IPS-18a (cell line): ENCODE data around the gene SOX5.

Source experiments
- H3K27ac ChIP-seq: one replicate; pipeline ENCODE4 v1.5.1; 2013; ENCODE audit warnings: low read length
- H3K27me3 ChIP-seq: one replicate; pipeline ENCODE4 v1.6.1; 2013; ENCODE audit warnings: mild to moderate bottlenecking, low read length; ENCODE audit not compliant: control insufficient read depth, insufficient read depth
- H3K36me3 ChIP-seq: one replicate; pipeline ENCODE4 v1.6.1; 2013; ENCODE audit warnings: low read depth, low read length; ENCODE audit not compliant: control insufficient read depth
- H3K4me1 ChIP-seq: one replicate; pipeline ENCODE4 v1.6.1; 2013; ENCODE audit warnings: low read depth, low read length; ENCODE audit not compliant: control insufficient read depth
- H3K4me3 ChIP-seq: one replicate; pipeline ENCODE4 v1.5.1; 2013; ENCODE audit warnings: low read length
- H3K9ac ChIP-seq: one replicate; pipeline ENCODE4 v1.6.1; 2013; ENCODE audit warnings: mild to moderate bottlenecking, low read length, moderate library complexity
- H3K9me3 ChIP-seq: one replicate; pipeline ENCODE4 v1.6.1; 2013; ENCODE audit warnings: low read depth, low read length; ENCODE audit not compliant: control insufficient read depth

The SOX5 gene

DNA sequence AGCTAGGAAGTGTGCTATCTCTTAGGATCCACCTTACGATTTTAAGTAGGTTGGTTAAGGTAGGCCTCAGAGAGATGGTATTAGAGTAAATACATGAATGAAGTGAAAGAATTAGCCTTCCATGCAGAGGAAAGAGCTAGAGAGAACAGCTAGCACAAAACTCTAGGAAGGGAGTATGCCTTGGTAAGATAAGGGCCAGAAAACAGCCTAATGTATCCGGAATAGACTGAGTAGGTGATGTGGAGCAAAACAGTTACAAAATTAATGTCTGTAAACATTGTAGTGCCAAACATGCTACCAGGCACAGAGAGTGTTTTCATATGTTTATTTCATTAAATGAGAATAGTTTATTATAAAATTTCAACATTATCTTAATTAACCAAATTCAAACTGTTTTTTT is 315.1 kb downstream of the SOX5 start:
- no peaks in the 10 kb centered on the region for H3K27me3 ChIP-seq
- no peaks in the 10 kb centered on the region for H3K9me3 ChIP-seq
- no peaks in the 10 kb centered on the region for H3K36me3 ChIP-seq
- H3K9ac ChIP-seq, result no peak overlapping the region
- peaks cover 8% of the 10 kb centered on the region for H3K4me1 ChIP-seq
- H3K27ac ChIP-seq, result no peak overlapping the region
- no peak overlapping the region for H3K4me3 ChIP-seq

DNA sequence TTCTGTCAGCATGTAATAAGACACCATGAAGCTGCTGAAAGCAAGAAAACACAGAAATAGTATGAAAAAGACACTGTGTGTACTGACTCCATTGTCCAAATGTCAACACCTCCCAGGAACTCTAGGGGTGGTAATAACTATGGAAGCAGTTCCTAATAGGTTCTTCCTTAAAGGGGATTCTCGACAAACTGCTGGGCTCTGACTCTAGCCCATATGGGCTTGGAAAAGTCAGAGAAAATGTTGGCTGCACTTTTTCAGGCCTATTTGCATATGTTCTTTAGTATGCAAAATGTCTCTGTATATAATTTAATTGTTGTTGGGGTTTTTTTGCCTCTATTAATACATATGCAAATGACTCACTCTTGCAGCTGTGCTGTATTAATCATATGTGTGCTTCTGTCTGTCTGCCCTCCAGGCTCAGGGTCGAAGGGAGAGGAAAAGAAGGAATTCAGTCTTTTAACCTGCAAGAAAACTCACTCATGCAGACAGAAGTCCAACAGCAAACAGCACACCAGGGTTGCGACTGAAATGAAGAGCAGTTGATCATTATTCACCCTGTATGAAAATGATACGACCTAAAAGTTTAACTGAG is 317.6 kb downstream of the SOX5 start:
- H3K9ac ChIP-seq, result no peak overlapping the region
- H3K9me3 ChIP-seq, result no peaks in the 10 kb centered on the region
- peaks cover 19% of the 10 kb centered on the region for H3K4me1 ChIP-seq
- no peak overlapping the region for H3K27ac ChIP-seq
- H3K4me3 ChIP-seq, result no peak overlapping the region
- no peaks in the 10 kb centered on the region for H3K36me3 ChIP-seq
- H3K27me3 ChIP-seq, result no peaks in the 10 kb centered on the region

DNA sequence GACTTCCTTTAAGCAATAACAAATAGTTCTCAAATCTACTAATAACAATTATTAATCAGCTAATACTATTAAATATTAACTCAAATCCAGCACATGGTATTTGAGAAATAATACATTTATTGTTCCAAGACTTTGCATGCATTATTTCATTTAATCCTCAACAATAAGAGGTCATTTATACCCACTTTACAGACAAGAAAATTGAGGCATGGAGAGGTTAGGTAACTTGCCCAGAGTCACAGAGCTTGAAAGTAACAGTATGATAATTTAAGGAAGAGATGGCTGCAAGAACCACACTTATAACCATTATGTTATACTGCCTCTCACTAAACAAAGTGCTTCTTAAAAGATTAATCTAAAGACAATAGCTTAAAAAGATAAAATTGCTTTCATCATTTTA is 318.9 kb downstream of the SOX5 start:
- H3K4me3 ChIP-seq, result no peak overlapping the region
- H3K9me3 ChIP-seq, result no peaks in the 10 kb centered on the region
- no peak overlapping the region for H3K27ac ChIP-seq
- no peaks in the 10 kb centered on the region for H3K36me3 ChIP-seq
- peaks cover 19% of the 10 kb centered on the region for H3K4me1 ChIP-seq
- H3K27me3 ChIP-seq, result no peaks in the 10 kb centered on the region
- no peak overlapping the region for H3K9ac ChIP-seq

DNA sequence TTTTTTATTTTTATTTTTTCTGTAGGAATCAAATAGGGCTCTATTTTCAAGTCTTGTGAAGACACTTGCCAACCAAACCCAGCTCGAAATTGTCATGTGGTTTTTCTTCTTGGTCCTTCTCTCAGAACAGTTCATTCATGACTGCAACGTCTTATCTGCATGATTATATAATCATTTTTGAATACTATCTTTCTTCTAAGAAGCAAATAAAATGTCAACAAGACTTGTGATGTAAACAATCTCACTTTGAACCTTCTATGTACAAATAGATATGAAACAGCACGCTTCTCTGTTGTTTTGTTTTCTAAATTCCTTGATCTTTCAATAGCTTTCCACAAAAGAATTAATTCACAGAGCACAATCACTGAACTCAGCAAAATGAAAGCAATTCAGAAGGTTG is 320.7 kb downstream of the SOX5 start:
- H3K36me3 ChIP-seq, result no peaks in the 10 kb centered on the region
- no peak overlapping the region for H3K27ac ChIP-seq
- no peak overlapping the region for H3K4me3 ChIP-seq
- H3K27me3 ChIP-seq, result no peaks in the 10 kb centered on the region
- no peak overlapping the region for H3K9ac ChIP-seq
- peaks cover 19% of the 10 kb centered on the region for H3K4me1 ChIP-seq
- H3K9me3 ChIP-seq, result no peaks in the 10 kb centered on the region

DNA sequence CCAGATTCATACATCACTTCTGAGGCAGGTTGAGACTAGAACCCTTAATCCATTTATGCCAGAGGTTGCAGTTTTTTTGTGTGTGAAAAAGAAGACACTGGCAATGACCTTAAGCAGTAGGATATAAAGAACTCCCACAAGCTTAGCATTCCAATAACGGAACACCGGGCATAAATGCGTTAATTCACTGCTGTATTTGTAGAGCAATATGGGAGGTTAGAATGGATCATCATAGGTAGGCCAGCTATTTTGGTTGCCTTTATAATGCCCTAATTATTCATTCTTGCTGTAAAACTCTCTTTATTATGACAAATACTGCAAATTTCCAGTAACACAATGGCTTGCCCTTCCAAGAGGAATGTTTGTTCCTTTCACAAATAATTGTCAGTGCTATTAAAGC is 322.7 kb downstream of the SOX5 start:
- Histone ChIP-seq H3K27ac (no peak overlapping the region), H3K4me1 (peaks cover 14% of the 10 kb centered on the region), H3K27me3 (no peaks in the 10 kb centered on the region), H3K36me3 (no peaks in the 10 kb centered on the region), H3K9me3 (no peaks in the 10 kb centered on the region), H3K9ac (no peak overlapping the region), H3K4me3 (no peak overlapping the region)

DNA sequence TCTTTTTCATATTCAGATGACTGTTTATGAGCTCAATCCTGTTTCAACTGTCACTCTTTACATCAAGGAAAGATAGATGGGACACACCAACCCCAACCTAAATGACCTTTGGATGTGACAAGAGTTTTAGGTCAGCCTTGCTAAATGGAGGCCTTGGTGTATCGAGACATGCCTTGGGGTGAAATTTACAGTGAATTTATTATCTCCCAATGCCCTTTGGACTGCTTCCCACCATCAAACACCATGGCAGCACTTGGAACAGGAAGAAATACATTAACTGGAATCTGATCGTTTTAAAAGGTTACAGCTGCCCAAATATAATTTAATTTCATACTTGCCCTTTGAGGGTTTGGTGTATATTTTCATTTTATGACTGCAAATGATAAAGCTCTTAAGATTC is 327.6 kb downstream of the SOX5 start:
- no peaks in the 10 kb centered on the region for H3K27me3 ChIP-seq
- H3K9me3 ChIP-seq, result no peaks in the 10 kb centered on the region
- no peak overlapping the region for H3K9ac ChIP-seq
- no peaks in the 10 kb centered on the region for H3K36me3 ChIP-seq
- no peak overlapping the region for H3K27ac ChIP-seq
- H3K4me1 ChIP-seq, result no peaks in the 10 kb centered on the region
- H3K4me3 ChIP-seq, result no peak overlapping the region

DNA sequence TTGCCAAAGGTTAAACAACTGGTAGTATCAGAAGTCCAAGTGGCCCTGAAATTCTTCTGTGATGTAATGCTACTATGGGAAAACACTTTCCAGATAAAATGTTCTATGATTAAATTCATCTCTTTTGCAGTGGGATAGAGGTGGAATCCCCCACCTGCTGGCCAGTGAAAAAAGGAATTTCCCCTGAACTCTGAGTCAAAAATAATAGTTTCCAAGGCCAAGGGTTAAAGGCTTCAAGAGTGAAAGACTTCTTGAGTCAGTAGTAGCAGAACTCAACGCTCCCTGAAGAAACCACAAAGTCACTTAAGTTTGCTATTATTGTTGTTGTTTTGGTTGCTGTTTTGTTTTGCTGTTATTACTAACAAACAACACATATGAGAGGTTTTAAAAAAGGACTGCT is 330.8 kb downstream of the SOX5 start:
- no peak overlapping the region for H3K4me3 ChIP-seq
- H3K9me3 ChIP-seq, result no peaks in the 10 kb centered on the region
- H3K9ac ChIP-seq, result no peak overlapping the region
- no peaks in the 10 kb centered on the region for H3K36me3 ChIP-seq
- no peak overlapping the region for H3K27ac ChIP-seq
- H3K27me3 ChIP-seq, result no peaks in the 10 kb centered on the region
- H3K4me1 ChIP-seq, result no peaks in the 10 kb centered on the region

DNA sequence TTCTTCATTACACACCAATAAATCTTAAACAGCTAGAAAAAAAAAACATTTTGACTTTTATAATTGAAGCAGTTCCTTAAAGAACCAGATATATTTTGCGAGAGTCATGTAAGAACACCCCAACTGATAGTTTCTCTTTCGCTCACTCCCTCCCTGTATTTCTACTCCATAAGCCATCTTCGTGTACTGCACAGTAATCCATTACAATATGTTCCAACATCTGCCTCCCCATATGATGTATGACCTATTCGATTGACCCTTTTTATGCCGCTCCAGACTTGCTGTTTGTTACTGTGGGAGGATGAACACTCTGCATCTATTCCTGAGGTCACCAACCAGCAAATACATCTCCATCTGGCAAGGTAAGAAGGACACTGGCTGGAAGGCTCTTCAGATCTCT is 331.7 kb downstream of the SOX5 start:
- Histone ChIP-seq H3K4me1 (no peaks in the 10 kb centered on the region), H3K4me3 (no peak overlapping the region), H3K27ac (no peak overlapping the region), H3K9ac (no peak overlapping the region), H3K36me3 (no peaks in the 10 kb centered on the region), H3K27me3 (no peaks in the 10 kb centered on the region), H3K9me3 (no peaks in the 10 kb centered on the region)

DNA sequence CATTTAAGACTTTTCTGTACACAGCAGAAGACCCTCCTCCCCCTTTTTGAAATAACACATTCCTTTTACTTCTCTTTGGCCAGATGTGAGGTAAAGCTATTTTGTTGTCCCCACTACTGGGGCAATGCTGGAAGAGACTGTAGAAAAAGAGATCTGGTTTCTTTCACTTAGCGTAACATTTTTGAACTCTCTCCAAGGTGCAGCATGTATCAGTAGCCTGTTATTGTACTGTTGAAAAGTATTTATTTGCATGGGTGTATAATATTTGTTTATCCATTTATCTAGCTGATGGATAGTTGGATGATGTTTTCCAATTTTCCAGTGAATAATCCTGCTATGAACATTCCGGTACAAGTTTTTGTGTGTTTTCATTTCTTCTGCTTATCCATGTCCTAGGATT is 335.2 kb downstream of the SOX5 start:
- H3K9me3 ChIP-seq, result no peaks in the 10 kb centered on the region
- no peak overlapping the region for H3K27ac ChIP-seq
- H3K27me3 ChIP-seq, result no peaks in the 10 kb centered on the region
- H3K36me3 ChIP-seq, result no peaks in the 10 kb centered on the region
- no peaks in the 10 kb centered on the region for H3K4me1 ChIP-seq
- no peak overlapping the region for H3K4me3 ChIP-seq
- H3K9ac ChIP-seq, result no peak overlapping the region

DNA sequence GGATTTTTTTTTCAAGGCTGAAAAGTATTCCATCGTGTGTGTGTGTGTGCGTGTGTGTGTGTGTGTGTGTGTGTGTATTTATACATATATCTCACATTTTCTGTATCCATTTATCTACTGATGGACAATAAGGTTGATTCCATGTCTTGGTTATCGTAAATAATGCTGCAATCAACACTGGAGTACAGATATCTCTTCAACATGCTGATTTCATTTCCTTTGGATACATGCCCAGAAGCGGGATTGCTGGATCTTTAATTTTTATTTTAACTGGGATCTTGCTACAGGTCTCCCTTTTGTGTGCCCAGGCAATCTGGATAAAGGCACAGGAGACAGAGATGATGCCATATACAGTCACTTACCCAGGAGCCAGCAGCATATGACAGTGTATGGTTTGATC is 338.1 kb downstream of the SOX5 start:
- Histone ChIP-seq H3K9me3 (no peaks in the 10 kb centered on the region), H3K27me3 (no peaks in the 10 kb centered on the region), H3K36me3 (no peaks in the 10 kb centered on the region), H3K4me1 (no peaks in the 10 kb centered on the region), H3K4me3 (no peak overlapping the region), H3K27ac (no peak overlapping the region), H3K9ac (no peak overlapping the region)

DNA sequence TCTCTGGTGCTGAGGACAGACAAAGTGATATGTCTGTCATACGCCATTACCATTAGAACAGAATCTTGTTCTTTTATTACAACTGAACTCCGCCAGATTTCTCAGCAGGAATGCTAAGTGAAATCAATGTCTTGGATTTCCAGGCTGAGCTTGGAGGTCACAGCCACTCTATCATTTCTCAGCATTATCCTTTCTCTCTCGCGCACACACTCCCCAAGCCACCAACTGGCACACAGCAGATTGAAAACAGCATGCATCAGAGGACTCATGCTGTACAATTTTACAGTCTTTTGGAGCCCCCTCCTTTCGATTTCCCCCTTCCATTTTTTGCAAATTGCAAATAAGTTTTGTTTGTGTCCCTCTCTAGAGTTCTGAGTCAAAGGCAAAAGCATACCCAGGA is 348.6 kb downstream of the SOX5 start:
- H3K27me3 ChIP-seq, result no peaks in the 10 kb centered on the region
- H3K36me3 ChIP-seq, result no peaks in the 10 kb centered on the region
- no peak overlapping the region for H3K4me3 ChIP-seq
- no peaks in the 10 kb centered on the region for H3K4me1 ChIP-seq
- H3K27ac ChIP-seq, result no peak overlapping the region
- no peak overlapping the region for H3K9ac ChIP-seq
- H3K9me3 ChIP-seq, result no peaks in the 10 kb centered on the region

DNA sequence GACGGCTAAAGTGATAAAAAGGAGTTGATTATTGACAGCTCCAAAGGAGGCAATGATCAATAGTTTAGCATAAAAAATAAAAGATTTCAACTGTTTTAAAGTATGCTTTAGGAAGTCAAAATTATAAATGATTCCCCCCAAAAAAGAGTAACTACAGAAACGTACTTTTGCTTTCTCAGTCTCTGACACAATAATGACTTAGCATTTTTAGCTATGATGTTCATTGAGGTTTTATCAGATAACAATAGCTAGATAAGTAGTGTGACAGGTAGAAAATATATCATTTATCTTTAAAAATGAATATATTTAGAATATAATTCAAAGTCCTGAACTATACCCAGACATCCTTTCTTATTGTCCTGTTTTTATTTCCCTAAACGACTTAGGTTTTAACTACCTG is 352.9 kb downstream of the SOX5 start:
- Histone ChIP-seq H3K9me3 (no peaks in the 10 kb centered on the region), H3K9ac (no peak overlapping the region), H3K27ac (no peak overlapping the region), H3K27me3 (no peaks in the 10 kb centered on the region), H3K4me3 (no peak overlapping the region), H3K36me3 (no peaks in the 10 kb centered on the region), H3K4me1 (no peaks in the 10 kb centered on the region)
